ENCODE measurements around the gene TSPOAP1.

- no peak for TF ChIP-seq CTCF (IDR thresholded peaks at IDR 0.05; ENCODE audit: low read depth, low read length, poor library complexity, severe bottlenecking)
- no peak for TF ChIP-seq EZH2phosphoT487 (IDR thresholded peaks at IDR 0.05; ENCODE audit: borderline replicate concordance, low read length)
These were observed 76.5 kb downstream of the TSPOAP1 start for GRCh38 chr17:58252141-58252540.
